ENCODE measurements around the gene FKBP8. TPM values are rescaled to one million over a fixed set of nuclear protein-coding genes. Genes with fewer than 3 reads are reported as not detected.
A peak's percentile ranks its signal among the peaks of the same experiment; 100 is the strongest.

The FKBP8 gene
- total RNA-seq, 2 experiments from 2014 or later: 200 to 201 TPM

- no TSS peak for BruUV-seq (replicated peaks)
- no peak overlapping the region for H3K4me2 ChIP-seq (ENCODE audit: low read length)
Measured at GRCh38 chr19:18484992-18485391, 58.4 kb downstream of the FKBP8 start.

GRCh38 chr19:18483119-18483890 is 60.1 kb downstream of the FKBP8 start:
- Histone ChIP-seq H2AFZ (ENCODE audit: low read length) (no peak overlapping the region), H3K36me3 (ENCODE audit: insufficient read depth, low read length) (no peaks in the 10 kb centered on the region), H3K27ac (ENCODE audit: low read depth, low read length, poor library complexity, severe bottlenecking) (no peak overlapping the region), H3K4me1 (ENCODE audit: insufficient read depth, low read length, poor library complexity, severe bottlenecking) (peaks cover 22% of the 10 kb centered on the region), H3K4me3 (ENCODE audit: low read depth, low read length, poor library complexity, severe bottlenecking) (no peak overlapping the region), H3K4me2 (ENCODE audit: low read length) (no peak overlapping the region), H4K20me1 (ENCODE audit: insufficient read depth, low read length) (no peaks in the 10 kb centered on the region; the same call in 1 of the 2 replicates), H3K9me3 (ENCODE audit: low read length) (no peaks in the 10 kb centered on the region), H3K9me2 (ENCODE audit: insufficient read depth, low read length) (no peaks in the 10 kb centered on the region), H3K79me2 (ENCODE audit: insufficient read depth, low read depth, low read length) (peaks cover 5% of the 10 kb centered on the region; the same call in 1 of the 2 replicates)
- POLR2A ChIA-PET: no interaction called here
- BruUV-seq (replicated peaks): no TSS peak
- CTCF ChIA-PET (ENCODE audit: unreplicated experiment): no interaction called here
- TF ChIP-seq CTCF (conservative IDR thresholded peaks at IDR 0.05; ENCODE audit: low read length) (no peak), EZH2phosphoT487 (IDR thresholded peaks at IDR 0.05; ENCODE audit: borderline replicate concordance, low read depth, low read length) (no peak)
- DNase-seq (ENCODE audit: low spot score): no peak
- intact Hi-C loops (cut with micrococcal nuclease; ENCODE audit: unreplicated experiment): no loop called here

More at GRCh38 chr19:18484992-18485391, 58.4 kb downstream of the FKBP8 start:
- no peak overlapping the region for H3K4me3 ChIP-seq (ENCODE audit: low read depth, low read length, poor library complexity, severe bottlenecking)
- H3K27ac ChIP-seq (ENCODE audit: low read depth, low read length, poor library complexity, severe bottlenecking): no peak overlapping the region
- no peaks in the 10 kb centered on the region for H3K9me2 ChIP-seq (ENCODE audit: insufficient read depth, low read length)
- no peak for DNase-seq (ENCODE audit: low spot score)
- no peak for TF ChIP-seq EZH2phosphoT487 (IDR thresholded peaks at IDR 0.05; ENCODE audit: borderline replicate concordance, low read depth, low read length)
- TF ChIP-seq CTCF (conservative IDR thresholded peaks at IDR 0.05; ENCODE audit: low read length): 0 out of 2 replicates have a peak, but pooled peaks have one; percentile 33
- H2AFZ ChIP-seq (ENCODE audit: low read length): no peak overlapping the region
- H3K36me3 ChIP-seq (ENCODE audit: insufficient read depth, low read length): no peaks in the 10 kb centered on the region
- ChIA-PET POLR2A (no interaction called here), CTCF (ENCODE audit: unreplicated experiment) (no interaction called here)
- no peaks in the 10 kb centered on the region for H3K79me2 ChIP-seq (ENCODE audit: insufficient read depth, low read depth, low read length)
- intact Hi-C loops (cut with micrococcal nuclease; ENCODE audit: unreplicated experiment): no loop called here
- peaks cover 5% of the 10 kb centered on the region for H3K4me1 ChIP-seq (ENCODE audit: insufficient read depth, low read length, poor library complexity, severe bottlenecking)
- no peaks in the 10 kb centered on the region; the same call in 1 of the 2 replicates for H4K20me1 ChIP-seq (ENCODE audit: insufficient read depth, low read length)
- no peaks in the 10 kb centered on the region for H3K9me3 ChIP-seq (ENCODE audit: low read length)

Other genes starting within 250 kb of the FKBP8 start
- 451 and 482 TPM in 2 replicates for gene LSM4, start 220.5 kb downstream of the FKBP8 start, total RNA-seq (2014; rRNA removed; shearing (Covaris generic))
- gene LSM4, start 220.5 kb downstream of the FKBP8 start, total RNA-seq (2022): 232 and 252 TPM in 2 replicates
- gene PGPEP1, start 203.0 kb downstream of the FKBP8 start, total RNA-seq (2014; rRNA removed; shearing (Covaris generic)): 15.2 and 18.9 TPM in 2 replicates
- gene PGPEP1, start 203.0 kb downstream of the FKBP8 start, total RNA-seq (2022): 44.1 and 54.5 TPM in 2 replicates
- 0.80 TPM in 1 of 2 replicates, not detected in the other for gene GDF15, start 157.4 kb downstream of the FKBP8 start, total RNA-seq (2014; rRNA removed; shearing (Covaris generic))
- not detected in 2 replicates for gene GDF15, start 157.4 kb downstream of the FKBP8 start, total RNA-seq (2022)
- 0.49 and 0.98 TPM in 2 replicates for gene LRRC25, start 146.0 kb downstream of the FKBP8 start, total RNA-seq (2014; rRNA removed; shearing (Covaris generic))
- 3.2 and 4.1 TPM in 2 replicates for gene LRRC25, start 146.0 kb downstream of the FKBP8 start, total RNA-seq (2022)
- 54.8 and 92.9 TPM in 2 replicates for gene SSBP4, start 124.2 kb downstream of the FKBP8 start, total RNA-seq (2014; rRNA removed; shearing (Covaris generic))
- gene SSBP4, start 124.2 kb downstream of the FKBP8 start, total RNA-seq (2022): 97.5 and 117 TPM in 2 replicates
- gene ISYNA1, start 105.4 kb downstream of the FKBP8 start, total RNA-seq (2014; rRNA removed; shearing (Covaris generic)): 0.72 and 1.8 TPM in 2 replicates
- gene ISYNA1, start 105.4 kb downstream of the FKBP8 start, total RNA-seq (2022): 8.9 and 10.9 TPM in 2 replicates
- gene ELL, start 21.5 kb downstream of the FKBP8 start, total RNA-seq (2014; rRNA removed; shearing (Covaris generic)): 14.4 and 18.7 TPM in 2 replicates
- 24.6 and 26.5 TPM in 2 replicates for gene ELL, start 21.5 kb downstream of the FKBP8 start, total RNA-seq (2022)
- 96.0 and 99.8 TPM in 2 replicates for gene KXD1, start 14.3 kb upstream of the FKBP8 start, total RNA-seq (2014; rRNA removed; shearing (Covaris generic))
- gene KXD1, start 14.3 kb upstream of the FKBP8 start, total RNA-seq (2022): 96.7 and 101 TPM in 2 replicates
- 1,188 and 1,580 TPM in 2 replicates for gene UBA52, start 28.3 kb upstream of the FKBP8 start, total RNA-seq (2014; rRNA removed; shearing (Covaris generic))
- gene UBA52, start 28.3 kb upstream of the FKBP8 start, total RNA-seq (2022): 1,496 and 1,653 TPM in 2 replicates
- 122 and 126 TPM in 2 replicates for gene REX1BD, start 45.2 kb upstream of the FKBP8 start, total RNA-seq (2014; rRNA removed; shearing (Covaris generic))
- 84.6 and 88.8 TPM in 2 replicates for gene REX1BD, start 45.2 kb upstream of the FKBP8 start, total RNA-seq (2022)
- 0.82 TPM in 1 of 2 replicates, not detected in the other for gene CRLF1, start 63.2 kb upstream of the FKBP8 start, total RNA-seq (2014; rRNA removed; shearing (Covaris generic))
- 1.3 and 1.5 TPM in 2 replicates for gene CRLF1, start 63.2 kb upstream of the FKBP8 start, total RNA-seq (2022)
- gene TMEM59L, start 69.3 kb upstream of the FKBP8 start, total RNA-seq (2014; rRNA removed; shearing (Covaris generic)): 0.33 and 1.0 TPM in 2 replicates
- 0.84 and 0.89 TPM in 2 replicates for gene TMEM59L, start 69.3 kb upstream of the FKBP8 start, total RNA-seq (2022)
- gene KLHL26, start 93.5 kb upstream of the FKBP8 start, total RNA-seq (2014; rRNA removed; shearing (Covaris generic)): 0.75 and 1.0 TPM in 2 replicates
- 7.9 and 8.9 TPM in 2 replicates for gene KLHL26, start 93.5 kb upstream of the FKBP8 start, total RNA-seq (2022)
- 3.4 and 4.1 TPM in 2 replicates for gene CRTC1, start 140.1 kb upstream of the FKBP8 start, total RNA-seq (2014; rRNA removed; shearing (Covaris generic))
- gene CRTC1, start 140.1 kb upstream of the FKBP8 start, total RNA-seq (2022): 10.0 and 10.3 TPM in 2 replicates
- gene COMP, start 247.7 kb upstream of the FKBP8 start, total RNA-seq (2014; rRNA removed; shearing (Covaris generic)): not detected in 2 replicates
- not detected in 2 replicates for gene COMP, start 247.7 kb upstream of the FKBP8 start, total RNA-seq (2022)